SK-N-SH treated with all-trans-retinoic acid at 6 μM for 48 hours (cell line): ENCODE measurements around the gene TNK2.
"Not testable (repeated sequence)": the region's sequence is repeated elsewhere in the genome, so short reads cannot be mapped to it uniquely, and the experiment has no call there.

Experiments
- ATAC-seq: fragments of 200-7000 bp; cut with Tn5 transposase; 3 replicates; pipeline ENCODE4 v1.9.1; 2020; ENCODE audit warnings: mild to moderate bottlenecking, moderate library complexity
- ARNTL ChIP-seq: fragments of 450-650 bp; formaldehyde crosslinking; IDR thresholded peaks from 2 replicates; pipeline ENCODE4 v1.5.0; 2020; ENCODE audit warnings: low read depth, mild to moderate bottlenecking, moderate library complexity, borderline replicate concordance
- BACH2 ChIP-seq: fragments of 250-450 bp; sonication (Bioruptor Pico); IDR thresholded peaks from 2 replicates; pipeline ENCODE4 v1.9.0; 2021; ENCODE audit warnings: mild to moderate bottlenecking, borderline replicate concordance
- CSRNP3 ChIP-seq: fragments of 250-450 bp; sonication (Bioruptor Pico); IDR thresholded peaks from 2 replicates; pipeline ENCODE4 v1.5.1; 2021; ENCODE audit warnings: mild to moderate bottlenecking, moderate library complexity
- GLIS3 ChIP-seq: fragments of 250-450 bp; sonication (Bioruptor Pico); IDR thresholded peaks from 2 replicates; pipeline ENCODE4 v1.5.0; 2020; ENCODE audit warnings: mild to moderate bottlenecking, moderate library complexity
- OSR1 ChIP-seq: fragments of 250-450 bp; sonication (Bioruptor Pico); IDR thresholded peaks from 2 replicates; pipeline ENCODE4 v1.8.0; 2022; ENCODE audit warnings: moderate library complexity, mild to moderate bottlenecking, inconsistent platforms
- PPARA ChIP-seq: fragments of 250-450 bp; sonication (Bioruptor Pico); IDR thresholded peaks from 2 replicates; pipeline ENCODE4 v1.5.0; 2020; ENCODE audit warnings: mild to moderate bottlenecking, borderline replicate concordance
- RARB ChIP-seq: fragments of 250-450 bp; sonication (Bioruptor Pico); IDR thresholded peaks from 2 replicates; pipeline ENCODE4 v1.8.0; 2021; ENCODE audit warnings: mild to moderate bottlenecking, moderate library complexity
- TCF4 ChIP-seq: fragments of 250-450 bp; sonication (Bioruptor Pico); IDR thresholded peaks from 2 replicates; pipeline ENCODE4 v1.8.0; 2021; ENCODE audit warnings: mild to moderate bottlenecking, moderate library complexity, borderline replicate concordance
- ZC3H10 ChIP-seq: fragments of 250-450 bp; sonication (Bioruptor Pico); IDR thresholded peaks from 2 replicates; pipeline ENCODE4 v1.5.1; 2021; ENCODE audit warnings: mild to moderate bottlenecking, moderate library complexity
- ZFP30 ChIP-seq: fragments of 450-650 bp; formaldehyde crosslinking; IDR thresholded peaks from 2 replicates; pipeline ENCODE4 v1.5.0; 2022; ENCODE audit warnings: mild to moderate bottlenecking, moderate library complexity

Gene TNK2

GRCh38 chr3:195951443-195952177 is 43.3 kb upstream of the TNK2 start:
- ATAC-seq, result not testable (repeated sequence)

GRCh38 chr3:195950731-195951130 is 42.4 kb upstream of the TNK2 start:
- not testable (repeated sequence) for ATAC-seq

GRCh38 chr3:195950164-195950563 is 41.8 kb upstream of the TNK2 start:
- ATAC-seq, result not testable (repeated sequence)

GRCh38 chr3:195946910-195947699 is 38.8 kb upstream of the TNK2 start:
- ATAC-seq, result not testable (repeated sequence)

GRCh38 chr3:195941265-195941815 is 33.0 kb upstream of the TNK2 start:
- ATAC-seq, result not testable (repeated sequence)

DNA sequence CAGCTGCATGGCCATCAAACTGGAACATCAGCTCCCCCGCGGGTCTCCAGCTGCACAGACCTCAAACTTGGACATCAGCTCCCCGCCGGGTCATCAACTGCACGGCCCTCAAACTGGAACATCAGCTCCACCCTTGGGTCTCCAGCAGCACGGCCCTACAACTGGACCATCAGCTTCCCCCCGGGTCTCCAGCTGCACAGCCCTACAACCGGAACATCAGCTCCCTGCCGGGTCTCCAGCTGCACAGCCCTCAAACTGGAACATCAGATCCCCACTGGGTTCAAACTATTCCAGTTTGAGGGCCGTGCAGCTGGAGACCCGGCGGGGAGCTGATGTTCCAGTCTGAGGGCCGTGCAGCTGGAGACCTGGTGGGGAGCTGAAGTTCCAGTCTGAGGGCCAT is 32.5 kb upstream of the TNK2 start:
- ATAC-seq, result not testable (repeated sequence)

GRCh38 chr3:195939526-195940470 is 31.4 kb upstream of the TNK2 start:
- not testable (repeated sequence) for ATAC-seq

DNA sequence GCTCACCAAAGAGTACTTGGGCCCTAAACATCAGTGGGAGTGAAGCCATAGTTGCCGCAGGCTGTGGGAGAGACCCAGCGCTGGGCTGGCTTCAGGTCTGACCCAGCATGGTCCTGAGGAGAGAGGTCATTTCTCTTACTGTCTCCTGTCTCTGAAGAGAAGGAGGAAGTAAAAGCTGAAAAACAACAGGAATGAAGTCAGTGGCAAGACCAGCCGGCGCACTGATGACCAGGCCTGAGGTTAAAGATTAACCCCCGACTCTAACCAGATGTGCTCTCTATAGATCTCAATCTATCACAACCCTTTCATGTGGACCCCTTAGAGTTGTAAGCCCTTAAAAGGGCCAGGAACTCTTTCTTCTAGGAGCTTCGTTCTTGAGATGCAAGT is 24.7 kb upstream of the TNK2 start:
- not testable (repeated sequence) for ATAC-seq

GRCh38 chr3:195932418-195933043 is 24.2 kb upstream of the TNK2 start:
- no peak for ATAC-seq
- TF ChIP-seq ZFP30 (CRISPR knock-in tag) (no peak), CSRNP3 (CRISPR knock-in tag) (no peak), BACH2 (no peak), TCF4 (CRISPR knock-in tag) (no peak), ZC3H10 (CRISPR knock-in tag) (no peak)

GRCh38 chr3:195931582-195932273 is 23.4 kb upstream of the TNK2 start:
- no peak for ATAC-seq
- TF ChIP-seq GLIS3 (CRISPR knock-in tag), result no peak
- no peak for TF ChIP-seq OSR1 (CRISPR knock-in tag)

- no peak for ATAC-seq
- TF ChIP-seq PPARA (CRISPR knock-in tag), result no peak
- no peak for TF ChIP-seq ARNTL (CRISPR knock-in tag)
- no peak for TF ChIP-seq RARB (CRISPR knock-in tag)
- no peak for TF ChIP-seq CSRNP3 (CRISPR knock-in tag)
- TF ChIP-seq TCF4 (CRISPR knock-in tag), result no peak
- TF ChIP-seq BACH2, result no peak
- TF ChIP-seq, all 23 proteins: peak for 0
Measured at GRCh38 chr3:195929452-195929851, 21.1 kb upstream of the TNK2 start.
